A673 (cell line): ENCODE measurements around the gene TRIM25. TPM values are rescaled to one million over a fixed set of nuclear protein-coding genes. Genes with fewer than 3 reads are reported as not detected.

ENCODE experiments used
- BruUV-seq: library from RNA; stranded (reverse); fragments of 400-500 nt; replicated peaks from 2 replicates; lab custom pipeline; 2021; lab: Mats Ljungman, UMichigan
- CTCF ChIA-PET: fragments of 300-600 bp; sonication (Branson Sonifier 250); formaldehyde crosslinking; loops from one replicate; lab custom pipeline; 2022; ENCODE audit warnings: antibody characterized with exemption; lab: Charles Lee
- POLR2A ChIA-PET: fragments of 300-600 bp; sonication (Branson Sonifier 250); formaldehyde crosslinking; loops from one replicate; lab custom pipeline; 2022; ENCODE audit warnings: antibody characterized with exemption; ENCODE audit not compliant: low non-redundant PET; lab: Charles Lee
- DNase-seq: peaks from one replicate; pipeline ENCODE4 v3.0.0-alpha.2; 2015; ENCODE audit warnings: low spot score
- H3K27ac ChIP-seq: fragments of 200-600 bp; sonication (generic); 2 replicates; pipeline ENCODE4 v1.5.1; 2016; ENCODE audit warnings: mixed run types, low read depth, mild to moderate bottlenecking, mixed read lengths, antibody characterized with exemption, low read length; ENCODE audit not compliant: poor library complexity, severe bottlenecking
- H3K27me3 ChIP-seq: fragments of 200-600 bp; sonication (generic); replicated peaks from 2 replicates; pipeline ENCODE4 v1.6.1; 2017; ENCODE audit warnings: mixed run types, low read depth, mild to moderate bottlenecking, mixed read lengths, antibody characterized with exemption, low read length; ENCODE audit not compliant: insufficient read depth, poor library complexity
- H3K36me3 ChIP-seq: fragments of 200-600 bp; sonication (generic); 2 replicates; pipeline ENCODE4 v1.6.1; 2016; ENCODE audit warnings: mixed run types, mild to moderate bottlenecking, mixed read lengths, antibody characterized with exemption, low read length; ENCODE audit not compliant: insufficient read depth, poor library complexity, severe bottlenecking
- H3K4me1 ChIP-seq: fragments of 200-600 bp; sonication (generic); 2 replicates; pipeline ENCODE4 v1.6.1; 2017; ENCODE audit warnings: mixed run types, mild to moderate bottlenecking, mixed read lengths, antibody characterized with exemption, low read length; ENCODE audit not compliant: insufficient read depth, poor library complexity, severe bottlenecking
- H3K4me3 ChIP-seq: fragments of 200-600 bp; sonication (generic); 2 replicates; pipeline ENCODE4 v1.5.1; 2016; ENCODE audit warnings: low read depth, mixed run types, mild to moderate bottlenecking, mixed read lengths, low read length; ENCODE audit not compliant: poor library complexity, severe bottlenecking
- H3K9me3 ChIP-seq: fragments of 200-600 bp; sonication (generic); 2 replicates; pipeline ENCODE4 v1.6.1; 2016; ENCODE audit warnings: mixed run types, low read depth, mild to moderate bottlenecking, mixed read lengths, antibody characterized with exemption, low read length; ENCODE audit not compliant: poor library complexity, severe bottlenecking
- EZH2 ChIP-seq: fragments of 200-600 bp; sonication (generic); IDR thresholded peaks from 2 replicates; pipeline ENCODE4 v1.6.1; 2017; ENCODE audit warnings: borderline replicate concordance, low read depth, mild to moderate bottlenecking, mixed read lengths, antibody characterized with exemption, low read length; ENCODE audit not compliant: poor library complexity, severe bottlenecking
- intact Hi-C: fragments of 100-400 bp; cut with micrococcal nuclease; formaldehyde crosslinking; loops from one replicate; pipeline ENCODE4 v1.10.0; 2022; ENCODE audit not compliant: unreplicated experiment
- total RNA-seq: library from RNA; stranded (reverse); gene quantifications from 2 replicates; pipeline ENCODE4 v1.2.3, GENCODE V29; 2021
- TF ChIP-seq, protein P1 (sequence below): fragments of 300-800, 200-600 bp; sonication (generic); conservative IDR thresholded peaks from 2 replicates; pipeline ENCODE4 v1.5.1; 2017; ENCODE audit warnings: low read depth, mild to moderate bottlenecking, antibody characterized with exemption, low read length, moderate library complexity, mixed read lengths

TRIM25 gene
- total RNA-seq, 1 experiment from 2014 or later, result 58.0 TPM

DNA sequence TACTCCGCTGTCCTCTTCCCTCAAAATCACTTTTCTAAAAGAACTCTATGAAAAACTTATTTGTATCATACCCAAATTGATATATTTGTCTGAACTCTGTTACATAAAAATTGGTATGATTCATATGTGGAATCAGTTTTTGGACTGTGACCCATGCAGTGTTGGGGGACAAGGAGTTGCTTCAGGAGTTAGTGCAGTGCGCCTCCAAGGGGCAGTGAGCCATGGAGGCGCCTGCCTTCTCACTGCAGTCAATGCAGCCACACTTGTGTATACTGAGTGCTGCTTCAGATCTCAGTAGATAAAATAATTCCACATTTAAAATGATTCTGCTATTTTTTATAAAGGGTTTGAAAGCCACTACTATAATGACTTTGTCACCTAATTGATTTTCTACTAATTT lies 47.4 kb downstream of the TRIM25 start:
- no TSS peak for BruUV-seq
- Histone ChIP-seq H3K36me3 (peaks cover 3% of the 10 kb centered on the region), H3K27ac (no peak overlapping the region), H3K4me3 (no peak overlapping the region), H3K27me3 (no peaks in the 10 kb centered on the region), H3K4me1 (no peaks in the 10 kb centered on the region), H3K9me3 (no peaks in the 10 kb centered on the region)
- DNase-seq, result peak; percentile 15
- ChIA-PET POLR2A (no interaction called here), CTCF (no interaction called here)
- no peak for TF ChIP-seq EZH2
- TF ChIP-seq, protein P1, sequence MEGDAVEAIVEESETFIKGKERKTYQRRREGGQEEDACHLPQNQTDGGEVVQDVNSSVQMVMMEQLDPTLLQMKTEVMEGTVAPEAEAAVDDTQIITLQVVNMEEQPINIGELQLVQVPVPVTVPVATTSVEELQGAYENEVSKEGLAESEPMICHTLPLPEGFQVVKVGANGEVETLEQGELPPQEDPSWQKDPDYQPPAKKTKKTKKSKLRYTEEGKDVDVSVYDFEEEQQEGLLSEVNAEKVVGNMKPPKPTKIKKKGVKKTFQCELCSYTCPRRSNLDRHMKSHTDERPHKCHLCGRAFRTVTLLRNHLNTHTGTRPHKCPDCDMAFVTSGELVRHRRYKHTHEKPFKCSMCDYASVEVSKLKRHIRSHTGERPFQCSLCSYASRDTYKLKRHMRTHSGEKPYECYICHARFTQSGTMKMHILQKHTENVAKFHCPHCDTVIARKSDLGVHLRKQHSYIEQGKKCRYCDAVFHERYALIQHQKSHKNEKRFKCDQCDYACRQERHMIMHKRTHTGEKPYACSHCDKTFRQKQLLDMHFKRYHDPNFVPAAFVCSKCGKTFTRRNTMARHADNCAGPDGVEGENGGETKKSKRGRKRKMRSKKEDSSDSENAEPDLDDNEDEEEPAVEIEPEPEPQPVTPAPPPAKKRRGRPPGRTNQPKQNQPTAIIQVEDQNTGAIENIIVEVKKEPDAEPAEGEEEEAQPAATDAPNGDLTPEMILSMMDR, result peak; percentile 30; the same call in 1 of the 2 replicates
- intact Hi-C loops, result no loop called here

DNA sequence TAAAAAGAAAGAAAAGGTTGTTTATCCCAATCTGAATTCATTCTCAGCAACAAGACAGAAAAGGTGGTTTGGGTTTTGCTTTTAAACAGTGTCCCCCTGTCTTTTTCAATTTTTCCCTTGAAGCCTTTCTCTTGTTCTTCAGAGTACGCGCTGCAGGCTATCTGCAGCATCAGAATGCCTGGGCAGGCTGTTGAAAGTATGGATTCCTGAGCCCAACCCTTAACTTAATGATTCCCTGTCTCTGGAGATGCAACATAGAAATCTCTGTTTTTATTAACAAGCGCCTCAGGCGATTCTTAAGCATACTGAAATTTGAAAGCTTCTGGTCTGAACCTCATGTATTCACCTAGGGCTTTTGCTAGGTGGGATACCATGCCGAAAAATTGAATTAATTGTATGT lies 47.8 kb downstream of the TRIM25 start:
- Histone ChIP-seq H3K27me3 (no peaks in the 10 kb centered on the region), H3K9me3 (no peaks in the 10 kb centered on the region), H3K27ac (no peak overlapping the region), H3K4me1 (no peaks in the 10 kb centered on the region), H3K4me3 (no peak overlapping the region), H3K36me3 (peaks cover 3% of the 10 kb centered on the region)
- intact Hi-C loops, result no loop called here
- ChIA-PET POLR2A (no interaction called here), CTCF (no interaction called here)
- TF ChIP-seq EZH2, result no peak
- TF ChIP-seq, protein P1, result no peak
- DNase-seq, result no peak
- no TSS peak for BruUV-seq

DNA sequence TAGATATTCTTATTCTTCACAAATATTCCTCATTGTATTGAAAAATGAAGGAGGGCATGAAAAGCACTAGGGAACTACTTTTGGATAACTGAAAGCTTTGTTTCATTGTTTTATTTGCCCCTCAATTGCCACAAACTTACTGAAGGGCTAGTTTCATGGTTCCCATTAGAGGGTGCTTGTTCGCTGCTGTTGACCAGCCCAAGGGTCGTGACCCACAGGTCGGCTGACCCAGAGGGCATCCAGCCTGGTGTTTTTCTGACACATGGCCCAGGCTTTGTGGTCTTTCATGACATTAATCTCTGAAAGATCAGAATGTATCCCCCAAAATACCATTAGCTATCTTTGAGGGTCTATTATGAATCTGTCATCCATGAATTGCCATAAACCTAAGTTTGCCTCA lies 49.9 kb downstream of the TRIM25 start:
- Histone ChIP-seq H3K36me3 (peaks cover 3% of the 10 kb centered on the region), H3K9me3 (no peaks in the 10 kb centered on the region), H3K27me3 (no peaks in the 10 kb centered on the region), H3K4me1 (no peaks in the 10 kb centered on the region), H3K4me3 (no peak overlapping the region), H3K27ac (no peak overlapping the region)
- intact Hi-C loops, result no loop called here
- TF ChIP-seq EZH2, result no peak
- TF ChIP-seq, protein P1, result no peak
- CTCF ChIA-PET, result no interaction called here
- no peak for DNase-seq
- POLR2A ChIA-PET, result no interaction called here
- BruUV-seq, result no TSS peak
